HPDE6-E6E7 (cell line): ENCODE data around the gene FBXO34.

Source experiments
- DNase-seq: peaks from one replicate; pipeline ENCODE4 v3.0.0; 2011; ENCODE audit warnings: missing footprints; ENCODE audit errors: extremely low spot score

Gene FBXO34

GRCh38 chr14:55270832-55271571, at the start of gene FBXO34:
TSS of gene FBXO34 (plus strand) at chr14:55271421. CDS start at chr14:55350391, 78,970 bp downstream.
- DNase-seq = peak; percentile 94

GRCh38 chr14:55221968-55222367, 49.3 kb upstream of the FBXO34 start:
- DNase-seq = no peak

- DNase-seq = no peak
Observed at GRCh38 chr14:55223364-55223763, 47.9 kb upstream of the FBXO34 start.

GRCh38 chr14:55228261-55228660, 43.0 kb upstream of the FBXO34 start:
- no peak for DNase-seq

GRCh38 chr14:55233591-55233990, 37.6 kb upstream of the FBXO34 start:
- DNase-seq = no peak

GRCh38 chr14:55238019-55238680, 33.1 kb upstream of the FBXO34 start:
- no peak for DNase-seq

- no peak for DNase-seq
Observed at GRCh38 chr14:55239320-55239719, 31.9 kb upstream of the FBXO34 start.

GRCh38 chr14:55240526-55241178, 30.6 kb upstream of the FBXO34 start:
- DNase-seq = no peak

- DNase-seq = no peak
Observed at GRCh38 chr14:55241673-55242072, 29.5 kb upstream of the FBXO34 start.

- DNase-seq = no peak
Observed at GRCh38 chr14:55243386-55243785, 27.8 kb upstream of the FBXO34 start.

GRCh38 chr14:55243813-55244212, 27.4 kb upstream of the FBXO34 start:
- DNase-seq = no peak

GRCh38 chr14:55245657-55246268, 25.5 kb upstream of the FBXO34 start:
- no peak for DNase-seq

GRCh38 chr14:55248411-55248810, 22.8 kb upstream of the FBXO34 start:
- DNase-seq = no peak

GRCh38 chr14:55249423-55249822, 21.8 kb upstream of the FBXO34 start:
- no peak for DNase-seq

- DNase-seq = no peak
Observed at GRCh38 chr14:55253276-55253675, 17.9 kb upstream of the FBXO34 start.

GRCh38 chr14:55254581-55254980, 16.6 kb upstream of the FBXO34 start:
- no peak for DNase-seq

- no peak for DNase-seq
Observed at GRCh38 chr14:55255979-55256378, 15.2 kb upstream of the FBXO34 start.

- DNase-seq = no peak
Observed at GRCh38 chr14:55256586-55256985, 14.6 kb upstream of the FBXO34 start.

GRCh38 chr14:55265197-55265596, 6.0 kb upstream of the FBXO34 start:
- no peak for DNase-seq

GRCh38 chr14:55267820-55268219, 3.4 kb upstream of the FBXO34 start:
- no peak for DNase-seq

- peak; percentile 81 for DNase-seq
Observed at GRCh38 chr14:55271572-55272298, 514 bp downstream of the FBXO34 start.

- no peak for DNase-seq
Observed at GRCh38 chr14:55272387-55272786, 1.2 kb downstream of the FBXO34 start.
